HG03565 (cell line): ENCODE results near the gene CPNE6.
"Not testable (repeated sequence)": the region's sequence is repeated elsewhere in the genome, so short reads cannot be mapped to it uniquely, and the experiment has no call there.

Experiments
- ATAC-seq: cut with Tn5 transposase; IDR thresholded peaks from one replicate; pipeline ENCODE4 v1.9.1; 2021; ENCODE audit warnings: mild to moderate bottlenecking, moderate library complexity; ENCODE audit not compliant: unreplicated experiment

Gene CPNE6

GRCh38 chr14:24071144-24071697 is at the start of gene CPNE6:
Gene CPNE6 (plus strand): TSS chr14:24071562. CDS start chr14:24072937, 1,375 bp downstream.
- ATAC-seq, result no peak

- ATAC-seq, result not testable (repeated sequence)
Observed at GRCh38 chr14:24024939-24025418, 46.4 kb upstream of the CPNE6 start.

- not testable (repeated sequence) for ATAC-seq
Observed at GRCh38 chr14:24029687-24030086, 41.7 kb upstream of the CPNE6 start.

- not testable (repeated sequence) for ATAC-seq
Observed at GRCh38 chr14:24031331-24031730, 40.0 kb upstream of the CPNE6 start.

GRCh38 chr14:24032727-24033418 is 38.5 kb upstream of the CPNE6 start:
- ATAC-seq, result no peak

GRCh38 chr14:24035769-24036168 is 35.6 kb upstream of the CPNE6 start:
- not testable (repeated sequence) for ATAC-seq

GRCh38 chr14:24036169-24036962 is 35.0 kb upstream of the CPNE6 start:
- ATAC-seq, result no peak

GRCh38 chr14:24036963-24037657 is 34.3 kb upstream of the CPNE6 start:
- ATAC-seq, result not testable (repeated sequence)

GRCh38 chr14:24037658-24038037 is 33.7 kb upstream of the CPNE6 start:
- no peak for ATAC-seq

GRCh38 chr14:24038686-24039085 is 32.7 kb upstream of the CPNE6 start:
- no peak for ATAC-seq

GRCh38 chr14:24040692-24041091 is 30.7 kb upstream of the CPNE6 start:
- no peak for ATAC-seq

- ATAC-seq, result no peak
Observed at GRCh38 chr14:24042746-24043145, 28.6 kb upstream of the CPNE6 start.

GRCh38 chr14:24049002-24049401 is 22.4 kb upstream of the CPNE6 start:
- ATAC-seq, result not testable (repeated sequence)

GRCh38 chr14:24050753-24051152 is 20.6 kb upstream of the CPNE6 start:
- not testable (repeated sequence) for ATAC-seq

GRCh38 chr14:24051176-24051788 is 20.1 kb upstream of the CPNE6 start:
- ATAC-seq, result no peak

- ATAC-seq, result no peak
Observed at GRCh38 chr14:24051789-24052655, 19.3 kb upstream of the CPNE6 start, which contains the start of gene CARMIL3. Gene CARMIL3 (plus strand): TSS chr14:24052009. CDS start chr14:24052154, 145 bp downstream.

GRCh38 chr14:24052656-24053547 is 18.5 kb upstream of the CPNE6 start:
- ATAC-seq, result no peak

- no peak for ATAC-seq
Observed at GRCh38 chr14:24053548-24054323, 17.6 kb upstream of the CPNE6 start.
